ENCODE measurements around the gene RAPH1. TPM values are rescaled to one million over a fixed set of nuclear protein-coding genes. Genes with fewer than 3 reads are reported as not detected.

RAPH1 gene
- total and polyA plus RNA-seq, 2 experiments from 2014 or later: 5.0 to 36.2 TPM

DNA sequence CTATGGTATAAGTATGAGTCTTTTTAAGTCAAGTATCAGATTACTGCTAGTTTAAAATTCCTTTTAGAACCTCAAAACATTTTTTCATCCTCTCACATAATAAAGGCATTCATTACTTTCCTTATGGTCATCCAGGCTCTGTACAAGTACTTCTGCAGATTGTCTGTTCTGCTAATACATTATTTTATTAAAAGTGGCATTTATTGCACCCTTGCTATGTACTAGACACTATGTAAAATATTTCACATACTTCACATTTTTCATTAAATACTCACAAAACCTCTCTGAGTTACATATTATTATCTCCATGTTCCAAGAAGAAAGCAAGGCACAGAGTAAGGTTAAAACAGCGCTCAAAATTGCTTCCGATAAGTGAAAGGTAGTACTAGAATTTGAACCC is 84.1 kb downstream of the RAPH1 start:
- Mint-ChIP-seq H3K27ac (no peak overlapping the region), H3K4me1 (no peaks in the 10 kb centered on the region), H3K9me3 (no peaks in the 10 kb centered on the region), H3K36me3 (ENCODE audit: low read depth) (peaks cover 12% of the 10 kb centered on the region; the same call in 2 of the 3 replicates), H3K4me3 (no peak overlapping the region), H3K27me3 (ENCODE audit: insufficient read depth, low read depth, poor library complexity) (peaks cover 2% of the 10 kb centered on the region)
- Histone ChIP-seq H3K27me3 (ENCODE audit: insufficient read depth) (no peaks in the 10 kb centered on the region), H3K79me2 (replicated peaks; ENCODE audit: insufficient read depth) (no peaks in the 10 kb centered on the region), H2AFZ (no peak overlapping the region), H3K9me2 (ENCODE audit: insufficient read depth) (no peaks in the 10 kb centered on the region), H3K4me1 (ENCODE audit: insufficient read depth) (no peaks in the 10 kb centered on the region), H3K27ac (ENCODE audit: low read depth) (no peak overlapping the region), H3F3A (replicated peaks; ENCODE audit: low read depth) (no peaks in the 10 kb centered on the region), H4K20me1 (replicated peaks; ENCODE audit: insufficient read depth) (no peaks in the 10 kb centered on the region), H3K4me3 (no peak overlapping the region), H3K4me2 (no peak overlapping the region), H3K36me3 (ENCODE audit: insufficient read depth) (peaks cover 7% of the 10 kb centered on the region; the same call in 1 of the 2 replicates)
- TF ChIP-seq ZNF114 (CRISPR knock-in tag; IDR thresholded peaks at IDR 0.05) (no peak), POLR2AphosphoS5 (IDR thresholded peaks at IDR 0.05; ENCODE audit: low read depth) (no peak), CTCF (conservative IDR thresholded peaks at IDR 0.05; ENCODE audit: low read depth in 2 of 2) (no peak), EZH2phosphoT487 (IDR thresholded peaks at IDR 0.05; ENCODE audit: unreplicated experiment) (no peak), CREB1 (CRISPR knock-in tag; IDR thresholded peaks at IDR 0.05; ENCODE audit: low read depth) (no peak), STAT1 (IDR thresholded peaks at IDR 0.05; ENCODE audit: unreplicated experiment) (no peak), REST (IDR thresholded peaks at IDR 0.05; ENCODE audit: unreplicated experiment) (no peak), NANOG (IDR thresholded peaks at IDR 0.05; ENCODE audit: borderline replicate concordance) (no peak)
- TF ChIP-seq, protein P1, sequence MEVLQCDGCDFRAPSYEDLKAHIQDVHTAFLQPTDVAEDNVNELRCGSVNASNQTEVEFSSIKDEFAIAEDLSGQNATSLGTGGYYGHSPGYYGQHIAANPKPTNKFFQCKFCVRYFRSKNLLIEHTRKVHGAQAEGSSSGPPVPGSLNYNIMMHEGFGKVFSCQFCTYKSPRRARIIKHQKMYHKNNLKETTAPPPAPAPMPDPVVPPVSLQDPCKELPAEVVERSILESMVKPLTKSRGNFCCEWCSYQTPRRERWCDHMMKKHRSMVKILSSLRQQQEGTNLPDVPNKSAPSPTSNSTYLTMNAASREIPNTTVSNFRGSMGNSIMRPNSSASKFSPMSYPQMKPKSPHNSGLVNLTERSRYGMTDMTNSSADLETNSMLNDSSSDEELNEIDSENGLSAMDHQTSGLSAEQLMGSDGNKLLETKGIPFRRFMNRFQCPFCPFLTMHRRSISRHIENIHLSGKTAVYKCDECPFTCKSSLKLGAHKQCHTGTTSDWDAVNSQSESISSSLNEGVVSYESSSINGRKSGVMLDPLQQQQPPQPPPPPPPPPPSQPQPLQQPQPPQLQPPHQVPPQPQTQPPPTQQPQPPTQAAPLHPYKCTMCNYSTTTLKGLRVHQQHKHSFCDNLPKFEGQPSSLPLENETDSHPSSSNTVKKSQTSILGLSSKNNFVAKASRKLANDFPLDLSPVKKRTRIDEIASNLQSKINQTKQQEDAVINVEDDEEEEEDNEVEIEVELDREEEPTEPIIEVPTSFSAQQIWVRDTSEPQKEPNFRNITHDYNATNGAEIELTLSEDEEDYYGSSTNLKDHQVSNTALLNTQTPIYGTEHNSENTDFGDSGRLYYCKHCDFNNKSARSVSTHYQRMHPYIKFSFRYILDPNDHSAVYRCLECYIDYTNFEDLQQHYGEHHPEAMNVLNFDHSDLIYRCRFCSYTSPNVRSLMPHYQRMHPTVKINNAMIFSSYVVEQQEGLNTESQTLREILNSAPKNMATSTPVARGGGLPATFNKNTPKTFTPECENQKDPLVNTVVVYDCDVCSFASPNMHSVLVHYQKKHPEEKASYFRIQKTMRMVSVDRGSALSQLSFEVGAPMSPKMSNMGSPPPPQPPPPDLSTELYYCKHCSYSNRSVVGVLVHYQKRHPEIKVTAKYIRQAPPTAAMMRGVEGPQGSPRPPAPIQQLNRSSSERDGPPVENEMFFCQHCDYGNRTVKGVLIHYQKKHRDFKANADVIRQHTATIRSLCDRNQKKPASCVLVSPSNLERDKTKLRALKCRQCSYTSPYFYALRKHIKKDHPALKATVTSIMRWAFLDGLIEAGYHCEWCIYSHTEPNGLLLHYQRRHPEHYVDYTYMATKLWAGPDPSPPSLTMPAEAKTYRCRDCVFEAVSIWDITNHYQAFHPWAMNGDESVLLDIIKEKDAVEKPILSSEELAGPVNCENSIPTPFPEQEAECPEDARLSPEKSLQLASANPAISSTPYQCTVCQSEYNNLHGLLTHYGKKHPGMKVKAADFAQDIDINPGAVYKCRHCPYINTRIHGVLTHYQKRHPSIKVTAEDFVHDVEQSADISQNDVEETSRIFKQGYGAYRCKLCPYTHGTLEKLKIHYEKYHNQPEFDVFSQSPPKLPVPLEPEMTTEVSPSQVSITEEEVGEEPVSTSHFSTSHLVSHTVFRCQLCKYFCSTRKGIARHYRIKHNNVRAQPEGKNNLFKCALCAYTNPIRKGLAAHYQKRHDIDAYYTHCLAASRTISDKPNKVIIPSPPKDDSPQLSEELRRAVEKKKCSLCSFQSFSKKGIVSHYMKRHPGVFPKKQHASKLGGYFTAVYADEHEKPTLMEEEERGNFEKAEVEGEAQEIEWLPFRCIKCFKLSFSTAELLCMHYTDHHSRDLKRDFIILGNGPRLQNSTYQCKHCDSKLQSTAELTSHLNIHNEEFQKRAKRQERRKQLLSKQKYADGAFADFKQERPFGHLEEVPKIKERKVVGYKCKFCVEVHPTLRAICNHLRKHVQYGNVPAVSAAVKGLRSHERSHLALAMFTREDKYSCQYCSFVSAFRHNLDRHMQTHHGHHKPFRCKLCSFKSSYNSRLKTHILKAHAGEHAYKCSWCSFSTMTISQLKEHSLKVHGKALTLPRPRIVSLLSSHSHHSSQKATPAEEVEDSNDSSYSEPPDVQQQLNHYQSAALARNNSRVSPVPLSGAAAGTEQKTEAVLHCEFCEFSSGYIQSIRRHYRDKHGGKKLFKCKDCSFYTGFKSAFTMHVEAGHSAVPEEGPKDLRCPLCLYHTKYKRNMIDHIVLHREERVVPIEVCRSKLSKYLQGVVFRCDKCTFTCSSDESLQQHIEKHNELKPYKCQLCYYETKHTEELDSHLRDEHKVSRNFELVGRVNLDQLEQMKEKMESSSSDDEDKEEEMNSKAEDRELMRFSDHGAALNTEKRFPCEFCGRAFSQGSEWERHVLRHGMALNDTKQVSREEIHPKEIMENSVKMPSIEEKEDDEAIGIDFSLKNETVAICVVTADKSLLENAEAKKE (CRISPR knock-in tag; IDR thresholded peaks at IDR 0.05): no peak
- TF ChIP-seq, protein P2, sequence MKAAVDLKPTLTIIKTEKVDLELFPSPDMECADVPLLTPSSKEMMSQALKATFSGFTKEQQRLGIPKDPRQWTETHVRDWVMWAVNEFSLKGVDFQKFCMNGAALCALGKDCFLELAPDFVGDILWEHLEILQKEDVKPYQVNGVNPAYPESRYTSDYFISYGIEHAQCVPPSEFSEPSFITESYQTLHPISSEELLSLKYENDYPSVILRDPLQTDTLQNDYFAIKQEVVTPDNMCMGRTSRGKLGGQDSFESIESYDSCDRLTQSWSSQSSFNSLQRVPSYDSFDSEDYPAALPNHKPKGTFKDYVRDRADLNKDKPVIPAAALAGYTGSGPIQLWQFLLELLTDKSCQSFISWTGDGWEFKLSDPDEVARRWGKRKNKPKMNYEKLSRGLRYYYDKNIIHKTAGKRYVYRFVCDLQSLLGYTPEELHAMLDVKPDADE (IDR thresholded peaks at IDR 0.05): no peak
- ATAC-seq (no peak), DNase-seq (ENCODE audit: low spot score) (no peak)

Data from GM23338 (cell line).